IMR-90 (cell line): ENCODE measurements around the gene RPL21. TPM values are rescaled to one million over a fixed set of nuclear protein-coding genes. Genes with fewer than 3 reads are reported as not detected.
A peak's percentile ranks its signal among the peaks of the same experiment; 100 is the strongest.

Experiments used
- ATAC-seq: fragments of 200-7000 bp; cut with Tn5 transposase; 2 replicates; pipeline ENCODE4 v1.9.1; 2020; ENCODE audit warnings: low read depth, mild to moderate bottlenecking, moderate library complexity
- BruUV-seq: library from RNA; stranded (reverse); fragments of 400-500 nt; replicated peaks from 2 replicates; lab custom pipeline; 2021; lab: Mats Ljungman, UMichigan
- CTCF ChIA-PET: fragments of 300-600 bp; formaldehyde crosslinking; extraction: SDS; loops from one replicate; lab custom pipeline; 2021; ENCODE audit warnings: antibody characterized with exemption; lab: Yijun Ruan, JAX
- POLR2A ChIA-PET: fragments of 300-600 bp; sonication (Branson Sonifier 250); formaldehyde crosslinking; loops from one replicate; lab custom pipeline; 2022; ENCODE audit warnings: antibody characterized with exemption; ENCODE audit not compliant: unreplicated experiment; lab: Charles Lee
- DNase-seq: peaks from one replicate; pipeline ENCODE4 v3.0.0; 2013
- H2AFZ ChIP-seq: replicated peaks from 2 replicates; pipeline ENCODE3; 2013; ENCODE audit warnings: low read length, mild to moderate bottlenecking; ENCODE audit not compliant: poor library complexity
- H2AK5ac ChIP-seq: 2 replicates; pipeline ENCODE4 v1.6.1; 2013; ENCODE audit warnings: low read depth, low read length, inconsistent platforms
- H2AK9ac ChIP-seq: replicated peaks from 2 replicates; pipeline ENCODE3; 2013; ENCODE audit warnings: mild to moderate bottlenecking, low read depth, low read length, moderate library complexity; ENCODE audit not compliant: poor library complexity
- H2BK120ac ChIP-seq: 2 replicates; pipeline ENCODE4 v1.6.1; 2013; ENCODE audit warnings: low read depth, low read length, inconsistent platforms
- H2BK15ac ChIP-seq: 3 replicates; pipeline ENCODE4 v1.6.1; 2013; ENCODE audit warnings: low read depth, low read length, inconsistent platforms
- H2BK20ac ChIP-seq: 2 replicates; pipeline ENCODE4 v1.6.1; 2013; ENCODE audit warnings: low read depth, mild to moderate bottlenecking, inconsistent platforms, low read length, moderate library complexity
- H2BK5ac ChIP-seq: 2 replicates; pipeline ENCODE4 v1.6.1; 2013; ENCODE audit warnings: mild to moderate bottlenecking, low read depth, low read length, inconsistent platforms; ENCODE audit not compliant: poor library complexity, severe bottlenecking
- H3K14ac ChIP-seq: replicated peaks from 2 replicates; pipeline ENCODE4 v1.6.1; 2013; ENCODE audit warnings: low read depth, low read length, inconsistent platforms
- H3K18ac ChIP-seq: 2 replicates; pipeline ENCODE4 v1.6.1; 2013; ENCODE audit warnings: low read depth, low read length, control low read depth
- H3K23ac ChIP-seq: 2 replicates; pipeline ENCODE4 v1.6.1; 2013; ENCODE audit warnings: low read depth, low read length, inconsistent platforms
- H3K27ac ChIP-seq: 2 replicates; pipeline ENCODE4 v1.5.1; 2013; ENCODE audit warnings: mild to moderate bottlenecking, control low read depth, low read length; ENCODE audit not compliant: insufficient read depth
- H3K27me3 ChIP-seq: 2 replicates; pipeline ENCODE4 v1.6.1; 2013; ENCODE audit warnings: low read length; ENCODE audit not compliant: control insufficient read depth, insufficient read depth
- H3K36me3 ChIP-seq: 2 replicates; pipeline ENCODE4 v1.6.1; 2013; ENCODE audit warnings: low read length, mixed read lengths; ENCODE audit not compliant: control insufficient read depth, insufficient read depth
- H3K4ac ChIP-seq: 2 replicates; pipeline ENCODE4 v1.6.1; 2013; ENCODE audit warnings: low read depth, low read length, inconsistent platforms
- H3K4me1 ChIP-seq: 2 replicates; pipeline ENCODE4 v1.6.1; 2013; ENCODE audit warnings: low read length, mixed read lengths; ENCODE audit not compliant: control insufficient read depth, insufficient read depth
- H3K4me2 ChIP-seq: 2 replicates; pipeline ENCODE4 v1.6.1; 2013; ENCODE audit warnings: low read depth, mild to moderate bottlenecking, control low read depth, low read length, moderate library complexity
- H3K4me3 ChIP-seq: 2 replicates; pipeline ENCODE4 v1.5.1; 2013; ENCODE audit warnings: low read depth, mild to moderate bottlenecking, control low read depth, low read length, moderate library complexity; ENCODE audit not compliant: insufficient read depth
- H3K56ac ChIP-seq: 2 replicates; pipeline ENCODE4 v1.6.1; 2013; ENCODE audit warnings: low read length, inconsistent platforms; ENCODE audit not compliant: insufficient read depth; ENCODE audit errors: extremely low read depth
- H3K79me1 ChIP-seq, 2 experiments: 2 replicates each; pipeline ENCODE4 v1.6.1; 2013; ENCODE audit warnings: low read length in 2 of 2, inconsistent platforms in 1 of 2, low read depth in 1 of 2
- H3K9ac ChIP-seq: 2 replicates; pipeline ENCODE4 v1.6.1; 2013; ENCODE audit warnings: low read depth, low read length, control low read depth
- H3K9me1 ChIP-seq: 2 replicates; pipeline ENCODE4 v1.6.1; 2013; ENCODE audit warnings: low read length, inconsistent platforms; ENCODE audit not compliant: insufficient read depth
- H3K9me3 ChIP-seq: 2 replicates; pipeline ENCODE4 v1.6.1; 2013; ENCODE audit warnings: low read length; ENCODE audit not compliant: control insufficient read depth, insufficient read depth
- H4K20me1 ChIP-seq: 2 replicates; pipeline ENCODE4 v1.6.1; 2013; ENCODE audit warnings: low read length, inconsistent platforms; ENCODE audit not compliant: insufficient read depth
- H4K5ac ChIP-seq: 2 replicates; pipeline ENCODE4 v1.6.1; 2013; ENCODE audit warnings: mild to moderate bottlenecking, low read depth, low read length, control low read depth
- H4K8ac ChIP-seq, 2 experiments: 2 replicates each; pipeline ENCODE4 v1.6.1; 2013; ENCODE audit warnings: low read depth in 2 of 2, low read length in 2 of 2, control low read depth in 1 of 2, inconsistent platforms in 1 of 2
- H4K91ac ChIP-seq: 2 replicates; pipeline ENCODE4 v1.6.1; 2013; ENCODE audit warnings: low read depth, low read length, inconsistent platforms; ENCODE audit not compliant: insufficient read depth
- BHLHE40 ChIP-seq: fragments of 150-350 bp; IDR thresholded peaks from 2 replicates; pipeline ENCODE4 v1.6.1; 2016; ENCODE audit warnings: mild to moderate bottlenecking, low read depth, low read length
- CEBPB ChIP-seq: IDR thresholded peaks from 2 replicates; pipeline ENCODE4 v1.6.1; 2012; ENCODE audit warnings: low read depth, low read length, improper control_type of control experiment
- CHD1 ChIP-seq: IDR thresholded peaks from 2 replicates; pipeline ENCODE4 v1.6.1; 2012; ENCODE audit warnings: low read depth, low read length, improper control_type of control experiment
- FOS ChIP-seq: fragments of 150-350 bp; IDR thresholded peaks from 2 replicates; pipeline ENCODE4 v1.6.1; 2016; ENCODE audit warnings: low read depth, low read length
- MAFK ChIP-seq: IDR thresholded peaks from 2 replicates; pipeline ENCODE4 v1.6.1; 2012; ENCODE audit warnings: low read depth, low read length, improper control_type of control experiment
- MAZ ChIP-seq: IDR thresholded peaks from 2 replicates; pipeline ENCODE4 v1.6.1; 2012; ENCODE audit warnings: low read depth, mild to moderate bottlenecking, low read length, improper control_type of control experiment, moderate library complexity, borderline replicate concordance
- MXI1 ChIP-seq: IDR thresholded peaks from 2 replicates; pipeline ENCODE4 v1.6.1; 2012; ENCODE audit warnings: low read depth, mild to moderate bottlenecking, low read length, moderate library complexity, borderline replicate concordance
- NFE2L2 ChIP-seq: fragments of 150-350 bp; IDR thresholded peaks from 2 replicates; pipeline ENCODE4 v1.6.1; 2016; ENCODE audit warnings: low read depth, mild to moderate bottlenecking, low read length
- POLR2A ChIP-seq: IDR thresholded peaks from 2 replicates; pipeline ENCODE4 v1.6.1; 2012; ENCODE audit warnings: mild to moderate bottlenecking, low read depth, low read length
- RAD21 ChIP-seq: IDR thresholded peaks from 2 replicates; pipeline ENCODE4 v1.6.1; 2012; ENCODE audit warnings: low read length, improper control_type of control experiment
- RFX5 ChIP-seq: IDR thresholded peaks from 2 replicates; pipeline ENCODE4 v1.8.0; 2012; ENCODE audit warnings: low read depth, mild to moderate bottlenecking, low read length, moderate library complexity
- SMC3 ChIP-seq: fragments of 150-350 bp; IDR thresholded peaks from 2 replicates; pipeline ENCODE4 v1.6.1; 2016; ENCODE audit warnings: low read depth, mild to moderate bottlenecking, antibody characterized with exemption, low read length, moderate library complexity
- WGBS, 2 experiments: methylation state at CpG; one replicate each; pipeline versions ENCODE4 v1.1.5 to v1.1.7; 2013; ENCODE audit warnings: missing lambda C conversion rate in 2 of 2; ENCODE audit not compliant: insufficient read length in 1 of 2; ENCODE audit errors: extremely low coverage in 2 of 2; 5-methylcytosine and 5-hydroxymethylcytosine counted together
- dilution Hi-C: fragments of 300-500 bp; cut with HindIII; formaldehyde crosslinking; loops from one replicate; pipeline ENCODE4 v1.14.3; 2018; ENCODE audit warnings: low sequenced_read_pairs; ENCODE audit not compliant: unreplicated experiment
- in situ Hi-C: fragments of 300-500 bp; cut with MboI; formaldehyde crosslinking; loops from 3 replicates; pipeline ENCODE4 v1.14.3; 2019; ENCODE audit warnings: low sequenced_read_pairs, inconsistent platforms, mixed read lengths
- intact Hi-C: fragments of 100-400 bp; cut with micrococcal nuclease; formaldehyde crosslinking; loops from 2 replicates; pipeline ENCODE4 v1.10.0; 2022
- polyA plus RNA-seq, 3 experiments: library from polyadenylated mRNA; depleted of rRNA; stranded (reverse); fragments of >200 nt; gene quantifications; 2 replicates each; pipeline ENCODE4 v1.2.3, GENCODE V29; 2012; ENCODE audit warnings: low replicate concordance in 1 of 3
- total RNA-seq: library from RNA; depleted of rRNA; stranded (reverse); fragments of >200 nt; gene quantifications from 2 replicates; pipeline ENCODE4 v1.2.3, GENCODE V29; 2012
- TF ChIP-seq, protein P1 (sequence below): fragments of 150-350 bp; IDR thresholded peaks from 2 replicates; pipeline ENCODE4 v1.6.1; 2017; ENCODE audit warnings: mild to moderate bottlenecking, antibody characterized with exemption, low read length, low read depth
- TF ChIP-seq, protein P2 (sequence below): fragments of 150-350 bp; IDR thresholded peaks from 2 replicates; pipeline ENCODE4 v1.6.1; 2016; ENCODE audit warnings: low read depth, mild to moderate bottlenecking, low read length, moderate library complexity, borderline replicate concordance
- TF ChIP-seq, protein P3 (sequence below): conservative IDR thresholded peaks from 2 replicates; pipeline ENCODE4 v1.5.1; 2012; ENCODE audit warnings: mild to moderate bottlenecking, low read depth, low read length, improper control_type of control experiment

RPL21 gene
- total and polyA plus RNA-seq, 2 of the 4 experiments (the other 2 are of a cell fraction), result 912 to 1,160 TPM

- Histone ChIP-seq H3K36me3 (peaks cover 8% of the 10 kb centered on the region), H4K8ac (no peak overlapping the region; a peak in 1 of 4 replicates), H2AK9ac (no peak overlapping the region), H3K14ac (no peak overlapping the region), H4K5ac (no peak overlapping the region), H2BK20ac (no peak overlapping the region), H3K4me3 (no peak overlapping the region), H2BK15ac (no peak overlapping the region), H2AFZ (no peak overlapping the region), H2BK5ac (no peak overlapping the region), H3K18ac (no peak overlapping the region), H3K23ac (no peak overlapping the region), H3K9me3 (no peaks in the 10 kb centered on the region), H3K4ac (no peak overlapping the region), H3K4me2 (peak overlapping the region; percentile 72), H3K9ac (no peak overlapping the region), H3K4me1 (peaks cover 3% of the 10 kb centered on the region; the same call in 1 of the 2 replicates), H2AK5ac (no peak overlapping the region), H3K56ac (no peak overlapping the region), H4K20me1 (peaks cover 8% of the 10 kb centered on the region; the same call in 1 of the 2 replicates), H3K79me1 (peaks cover 4 to 19% of the 10 kb centered on the region in 2 experiments; a peak in 3 of 4 replicates), H3K27me3 (no peaks in the 10 kb centered on the region), H2BK120ac (no peak overlapping the region), H3K27ac (peak overlapping the region; percentile 34; the same call in 1 of the 2 replicates), H4K91ac (no peak overlapping the region), H3K9me1 (peaks cover 5% of the 10 kb centered on the region)
- WGBS, 2 experiments, result 10% methylated on average over 2 of the region's 5 CpGs; no CpG with 5 or more reads in 1 of the 2 experiments
- intact Hi-C loops, result no loop called here
- ATAC-seq, result peak; percentile 84
- peak; percentile 89 for DNase-seq
- ChIA-PET CTCF (no interaction called here), POLR2A (interaction anchor here (0.5 kb wide), 1 partner anchor 21 kb away, joined by 3 read pairs; no protein-coding TSS in a partner anchor)
- in situ Hi-C loops, result no loop called here
- dilution Hi-C loops, result no loop called here
- BruUV-seq, result no TSS peak
- TF ChIP-seq, protein P1, sequence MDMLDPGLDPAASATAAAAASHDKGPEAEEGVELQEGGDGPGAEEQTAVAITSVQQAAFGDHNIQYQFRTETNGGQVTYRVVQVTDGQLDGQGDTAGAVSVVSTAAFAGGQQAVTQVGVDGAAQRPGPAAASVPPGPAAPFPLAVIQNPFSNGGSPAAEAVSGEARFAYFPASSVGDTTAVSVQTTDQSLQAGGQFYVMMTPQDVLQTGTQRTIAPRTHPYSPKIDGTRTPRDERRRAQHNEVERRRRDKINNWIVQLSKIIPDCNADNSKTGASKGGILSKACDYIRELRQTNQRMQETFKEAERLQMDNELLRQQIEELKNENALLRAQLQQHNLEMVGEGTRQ, result no peak
- TF ChIP-seq SMC3, result 0 out of 2 replicates have a peak, but pooled peaks have one; percentile 1
- TF ChIP-seq POLR2A, result 0 out of 2 replicates have a peak, but pooled peaks have one; percentile 22
- no peak for TF ChIP-seq CHD1
- peak; percentile 60; the same call in 1 of the 2 replicates for TF ChIP-seq NFE2L2
- TF ChIP-seq, protein P2, sequence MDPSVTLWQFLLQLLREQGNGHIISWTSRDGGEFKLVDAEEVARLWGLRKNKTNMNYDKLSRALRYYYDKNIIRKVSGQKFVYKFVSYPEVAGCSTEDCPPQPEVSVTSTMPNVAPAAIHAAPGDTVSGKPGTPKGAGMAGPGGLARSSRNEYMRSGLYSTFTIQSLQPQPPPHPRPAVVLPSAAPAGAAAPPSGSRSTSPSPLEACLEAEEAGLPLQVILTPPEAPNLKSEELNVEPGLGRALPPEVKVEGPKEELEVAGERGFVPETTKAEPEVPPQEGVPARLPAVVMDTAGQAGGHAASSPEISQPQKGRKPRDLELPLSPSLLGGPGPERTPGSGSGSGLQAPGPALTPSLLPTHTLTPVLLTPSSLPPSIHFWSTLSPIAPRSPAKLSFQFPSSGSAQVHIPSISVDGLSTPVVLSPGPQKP, result no peak
- TF ChIP-seq MAFK, result peak; percentile 30; the same call in 1 of the 2 replicates
- TF ChIP-seq CEBPB, result 0 out of 2 replicates have a peak, but pooled peaks have one; percentile 22
- TF ChIP-seq FOS, result 0 out of 2 replicates have a peak, but pooled peaks have one; percentile 24
- TF ChIP-seq MXI1, result peak; percentile 61; the same call in 1 of the 2 replicates
- 0 out of 2 replicates have a peak, but pooled peaks have one; percentile 11 for TF ChIP-seq BHLHE40
- TF ChIP-seq, protein P3, sequence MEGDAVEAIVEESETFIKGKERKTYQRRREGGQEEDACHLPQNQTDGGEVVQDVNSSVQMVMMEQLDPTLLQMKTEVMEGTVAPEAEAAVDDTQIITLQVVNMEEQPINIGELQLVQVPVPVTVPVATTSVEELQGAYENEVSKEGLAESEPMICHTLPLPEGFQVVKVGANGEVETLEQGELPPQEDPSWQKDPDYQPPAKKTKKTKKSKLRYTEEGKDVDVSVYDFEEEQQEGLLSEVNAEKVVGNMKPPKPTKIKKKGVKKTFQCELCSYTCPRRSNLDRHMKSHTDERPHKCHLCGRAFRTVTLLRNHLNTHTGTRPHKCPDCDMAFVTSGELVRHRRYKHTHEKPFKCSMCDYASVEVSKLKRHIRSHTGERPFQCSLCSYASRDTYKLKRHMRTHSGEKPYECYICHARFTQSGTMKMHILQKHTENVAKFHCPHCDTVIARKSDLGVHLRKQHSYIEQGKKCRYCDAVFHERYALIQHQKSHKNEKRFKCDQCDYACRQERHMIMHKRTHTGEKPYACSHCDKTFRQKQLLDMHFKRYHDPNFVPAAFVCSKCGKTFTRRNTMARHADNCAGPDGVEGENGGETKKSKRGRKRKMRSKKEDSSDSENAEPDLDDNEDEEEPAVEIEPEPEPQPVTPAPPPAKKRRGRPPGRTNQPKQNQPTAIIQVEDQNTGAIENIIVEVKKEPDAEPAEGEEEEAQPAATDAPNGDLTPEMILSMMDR, result no peak
- TF ChIP-seq MAZ, result no peak
- peak; percentile 16; the same call in 1 of the 2 replicates for TF ChIP-seq RAD21
- 0 out of 2 replicates have a peak, but pooled peaks have one; percentile 38 for TF ChIP-seq RFX5
These were observed 12.8 kb downstream of the RPL21 start for GRCh38 chr13:27264181-27264580.
